Thymus (tissue), 11 donors: ENCODE results near the gene UBL5. TPM values are rescaled to one million over a fixed set of nuclear protein-coding genes. Genes with fewer than 3 reads are reported as not detected.
A peak's percentile ranks its signal among the peaks of the same experiment; 100 is the strongest.

Source experiments
- DNase-seq, 9 donors: peaks; one replicate each; pipeline ENCODE4 v3.0.0-alpha.2; 2013; ENCODE audit warnings: low spot score in 9 of 9, low read depth in 6 of 9, missing footprints in 1 of 9
- H3K27ac ChIP-seq, 2 donors: one replicate each; pipeline ENCODE4 v1.5.1; 2013; ENCODE audit warnings: control low read depth in 1 of 2, low read depth in 1 of 2, low read length in 1 of 2, mild to moderate bottlenecking in 1 of 2, moderate library complexity in 1 of 2
- H3K27me3 ChIP-seq, 2 donors: one replicate each; pipeline ENCODE4 v1.5.1; 2013; ENCODE audit warnings: low read length in 1 of 2; ENCODE audit not compliant: control insufficient read depth in 2 of 2, insufficient read depth in 1 of 2
- H3K36me3 ChIP-seq, 2 donors: one replicate each; pipeline ENCODE4 v1.5.1; 2013; ENCODE audit warnings: low read length in 1 of 2, mild to moderate bottlenecking in 1 of 2, moderate library complexity in 1 of 2; ENCODE audit not compliant: control insufficient read depth in 2 of 2, insufficient read depth in 2 of 2
- H3K4me1 ChIP-seq, 2 donors: one replicate each; pipeline ENCODE4 v1.5.1; 2013; ENCODE audit warnings: low read length in 2 of 2; ENCODE audit not compliant: control insufficient read depth in 2 of 2, insufficient read depth in 2 of 2
- H3K4me3 ChIP-seq, 2 donors: one replicate each; pipeline ENCODE4 v1.5.1; 2013; ENCODE audit warnings: low read length in 2 of 2, control low read depth in 1 of 2, mild to moderate bottlenecking in 1 of 2
- H3K9me3 ChIP-seq, 2 donors: one replicate each; pipeline ENCODE4 v1.5.1; 2013; ENCODE audit warnings: low read length in 1 of 2, mild to moderate bottlenecking in 1 of 2; ENCODE audit not compliant: control insufficient read depth in 2 of 2, insufficient read depth in 1 of 2
- WGBS: extraction: QIAGEN DNeasy Blood & Tissue Kit; methylation state at CpG from one replicate; pipeline ENCODE4 v1.1.7; 2013; 5-methylcytosine and 5-hydroxymethylcytosine counted together
- polyA plus RNA-seq: library from polyadenylated mRNA; stranded (reverse); fragments of 200-250 nt; gene quantifications from one replicate; pipeline ENCODE4 v1.2.3, GENCODE V29; 2013
- total RNA-seq: library from RNA; stranded (reverse); fragments of 120-200 nt; gene quantifications from one replicate; pipeline ENCODE4 v1.2.4, GENCODE V29; 2013
- donor health status: healthy.

UBL5 gene
- total and polyA plus RNA-seq, 2 donors = 577 to 749 TPM

DNA sequence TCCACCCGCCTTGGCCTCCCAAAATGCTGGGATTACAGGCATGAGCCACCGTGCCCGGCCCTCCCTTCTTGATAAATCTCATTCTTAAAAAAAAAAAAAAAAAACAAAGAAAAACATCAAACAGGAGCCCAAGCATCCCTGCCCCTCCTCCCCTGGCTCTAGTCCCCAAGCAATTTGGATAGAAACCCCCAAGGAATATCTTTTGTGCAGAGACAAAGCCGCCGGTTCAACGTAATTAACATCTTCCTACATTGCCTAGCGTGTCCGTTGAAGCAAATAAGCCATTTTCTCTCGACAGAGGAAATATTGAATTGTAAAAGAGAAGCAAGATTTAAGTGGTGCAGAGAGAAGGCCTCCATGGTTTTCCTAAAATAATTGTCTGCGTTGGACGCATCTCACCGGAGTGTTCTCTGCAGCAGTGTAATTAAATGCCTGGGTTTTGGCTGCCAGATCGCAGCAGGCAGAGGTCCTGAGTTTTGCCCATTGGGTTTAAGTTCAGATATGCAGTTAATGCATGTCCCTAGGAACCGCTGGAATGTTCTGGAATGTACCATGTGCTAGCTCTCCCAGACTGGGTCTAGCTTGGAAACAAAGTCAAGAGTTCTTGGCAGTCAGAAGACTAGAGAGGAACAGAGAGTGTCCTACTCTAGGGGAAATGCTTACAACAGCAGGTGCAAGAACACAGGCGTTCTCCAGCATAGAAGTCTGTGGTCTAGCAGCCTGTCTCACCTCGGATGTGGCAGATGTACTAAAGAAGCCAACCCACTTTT, 38.2 kb downstream of the UBL5 start:
- Histone ChIP-seq H3K4me3 (peak overlapping the region in 1 of 2 donors; percentile 3), H3K27ac (peak overlapping the region; percentile 79 to 92), H3K27me3 (no peaks in the 10 kb centered on the region), H3K9me3 (no peaks in the 10 kb centered on the region), H3K4me1 (peaks cover 49 to 71% of the 10 kb centered on the region in 2 donors), H3K36me3 (no peaks in the 10 kb centered on the region)
- DNase-seq = peak; percentile 55 to 94 (median 82)
- WGBS = 81% methylated on average over 16 of the region's 16 CpGs

GRCh38 chr19:9868983-9869617, 41.4 kb downstream of the UBL5 start:
- no peak overlapping the region for H3K27ac ChIP-seq
- peaks cover 24 to 40% of the 10 kb centered on the region in 2 donors for H3K4me1 ChIP-seq
- DNase-seq = no peak
- WGBS = 95% methylated on average over 7 of the region's 7 CpGs
- H3K36me3 ChIP-seq = no peaks in the 10 kb centered on the region
- no peaks in the 10 kb centered on the region for H3K9me3 ChIP-seq
- no peak overlapping the region for H3K4me3 ChIP-seq
- no peaks in the 10 kb centered on the region for H3K27me3 ChIP-seq

DNA sequence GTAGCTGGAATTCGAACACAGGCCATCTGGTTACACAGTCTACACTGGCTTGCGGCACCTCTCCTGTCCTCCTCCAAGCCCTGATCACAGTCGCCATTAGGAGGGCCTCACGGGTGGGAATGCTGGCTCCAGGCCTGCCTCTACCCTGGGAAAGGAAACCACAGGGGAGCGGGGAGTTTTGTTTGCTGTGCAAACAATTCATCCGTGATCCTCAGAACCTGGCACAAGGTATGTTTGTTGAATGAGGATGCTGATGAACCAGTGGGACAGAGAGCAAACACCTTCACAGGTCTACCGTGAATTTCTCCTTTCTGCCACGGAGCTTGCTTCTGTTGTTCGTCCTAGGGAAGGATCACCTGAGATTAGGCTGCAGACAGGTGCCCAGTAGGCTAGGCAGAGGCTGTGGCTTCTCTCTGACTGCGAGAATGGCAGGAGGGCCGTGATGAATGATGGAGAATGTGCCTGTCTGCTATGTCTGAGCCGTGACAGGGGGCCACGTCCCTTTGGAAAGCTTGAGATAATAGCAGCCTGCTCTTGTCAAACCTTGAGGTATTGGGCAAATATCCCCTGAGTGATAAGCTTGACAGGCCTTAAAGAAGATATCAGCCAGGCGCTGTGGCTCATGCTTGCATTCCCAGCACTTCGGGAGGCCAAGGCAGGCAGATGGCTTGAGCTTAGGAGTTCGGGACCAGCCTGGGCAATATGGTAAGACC, 44.1 kb downstream of the UBL5 start:
- DNase-seq = no peak
- Histone ChIP-seq H3K36me3 (no peaks in the 10 kb centered on the region), H3K9me3 (no peaks in the 10 kb centered on the region), H3K27me3 (peaks cover 0 to 2% of the 10 kb centered on the region in 2 donors), H3K4me1 (peaks cover 6 to 14% of the 10 kb centered on the region in 2 donors), H3K27ac (no peak overlapping the region), H3K4me3 (no peak overlapping the region)
- WGBS = 84% methylated on average over 16 of the region's 16 CpGs

DNA sequence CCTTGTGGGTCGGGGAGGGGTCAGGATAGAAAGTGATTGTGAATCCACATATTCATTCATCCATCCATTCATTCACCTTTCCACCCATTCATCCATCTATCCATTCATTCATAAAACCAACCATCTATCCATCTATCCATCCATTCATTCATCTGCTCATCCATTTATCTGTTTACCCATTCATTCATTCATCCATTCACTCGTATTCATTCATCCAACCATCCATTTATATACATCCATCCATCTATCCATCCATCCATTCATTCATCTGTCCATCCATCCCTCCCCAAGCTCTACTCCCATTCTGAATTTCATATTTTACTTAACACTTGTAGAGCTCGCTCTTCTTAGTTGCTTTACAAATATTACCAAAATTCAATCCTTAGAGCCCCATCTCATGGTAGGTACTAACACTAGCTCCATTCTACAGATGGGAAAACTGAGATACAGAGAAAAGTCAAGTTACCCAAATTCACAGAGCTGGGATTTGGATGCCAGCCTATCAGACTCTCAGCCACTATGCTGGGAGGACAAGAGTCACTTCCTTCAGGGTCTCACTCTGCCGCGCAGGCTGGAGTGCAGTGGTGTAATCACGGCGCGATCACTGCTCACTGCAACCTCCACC, 45.0 kb downstream of the UBL5 start:
- Histone ChIP-seq H3K36me3 (no peaks in the 10 kb centered on the region), H3K4me3 (no peak overlapping the region), H3K27me3 (peaks cover 0 to 2% of the 10 kb centered on the region in 2 donors), H3K9me3 (no peaks in the 10 kb centered on the region), H3K27ac (no peak overlapping the region), H3K4me1 (peaks cover 0 to 4% of the 10 kb centered on the region in 2 donors)
- 97% methylated on average over 8 of the region's 8 CpGs for WGBS
- DNase-seq = no peak

GRCh38 chr19:9875031-9875627, 47.4 kb downstream of the UBL5 start:
- Histone ChIP-seq H3K4me1 (peaks cover 0 to 3% of the 10 kb centered on the region in 2 donors), H3K36me3 (no peaks in the 10 kb centered on the region), H3K4me3 (no peak overlapping the region), H3K27me3 (peaks cover 0 to 2% of the 10 kb centered on the region in 2 donors), H3K27ac (no peak overlapping the region), H3K9me3 (no peaks in the 10 kb centered on the region)
- DNase-seq = no peak
- WGBS = 76% methylated on average over 13 of the region's 13 CpGs

DNA sequence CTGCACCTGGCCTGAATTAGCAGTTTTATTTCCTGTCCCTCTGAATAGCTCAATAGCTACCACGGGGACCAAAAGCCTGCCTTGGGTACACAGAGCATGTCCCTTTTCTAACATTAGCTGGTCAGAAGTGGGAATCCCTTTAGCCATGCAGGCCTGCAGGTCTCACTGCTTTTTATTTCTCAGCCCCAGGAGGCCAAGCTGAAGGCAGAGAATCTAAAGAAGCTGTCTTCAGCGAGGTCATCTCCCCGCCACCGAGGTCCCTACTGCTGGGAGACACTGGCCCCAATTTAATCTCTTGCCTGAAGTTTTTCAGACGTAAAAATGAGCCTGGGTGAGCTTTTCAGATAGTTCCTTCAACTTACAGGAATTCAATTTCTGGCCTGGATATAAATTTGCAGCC, 48.1 kb downstream of the UBL5 start:
- no peak for DNase-seq
- H3K27ac ChIP-seq = no peak overlapping the region
- no peak overlapping the region for H3K4me3 ChIP-seq
- peaks cover 0 to 8% of the 10 kb centered on the region in 2 donors for H3K4me1 ChIP-seq
- H3K36me3 ChIP-seq = no peaks in the 10 kb centered on the region
- H3K9me3 ChIP-seq = no peaks in the 10 kb centered on the region
- 92% methylated on average over 5 of the region's 5 CpGs for WGBS
- H3K27me3 ChIP-seq = peaks cover 0 to 2% of the 10 kb centered on the region in 2 donors

- H3K27ac ChIP-seq = no peak overlapping the region
- H3K4me3 ChIP-seq = no peak overlapping the region
- H3K27me3 ChIP-seq = peaks cover 0 to 2% of the 10 kb centered on the region in 2 donors
- H3K9me3 ChIP-seq = no peaks in the 10 kb centered on the region
- no peak for DNase-seq
- H3K36me3 ChIP-seq = no peaks in the 10 kb centered on the region
- peaks cover 0 to 9% of the 10 kb centered on the region in 2 donors for H3K4me1 ChIP-seq
- WGBS = 94% methylated on average over 10 of the region's 10 CpGs
Observed at GRCh38 chr19:9877780-9878510, 50.2 kb downstream of the UBL5 start.

DNA sequence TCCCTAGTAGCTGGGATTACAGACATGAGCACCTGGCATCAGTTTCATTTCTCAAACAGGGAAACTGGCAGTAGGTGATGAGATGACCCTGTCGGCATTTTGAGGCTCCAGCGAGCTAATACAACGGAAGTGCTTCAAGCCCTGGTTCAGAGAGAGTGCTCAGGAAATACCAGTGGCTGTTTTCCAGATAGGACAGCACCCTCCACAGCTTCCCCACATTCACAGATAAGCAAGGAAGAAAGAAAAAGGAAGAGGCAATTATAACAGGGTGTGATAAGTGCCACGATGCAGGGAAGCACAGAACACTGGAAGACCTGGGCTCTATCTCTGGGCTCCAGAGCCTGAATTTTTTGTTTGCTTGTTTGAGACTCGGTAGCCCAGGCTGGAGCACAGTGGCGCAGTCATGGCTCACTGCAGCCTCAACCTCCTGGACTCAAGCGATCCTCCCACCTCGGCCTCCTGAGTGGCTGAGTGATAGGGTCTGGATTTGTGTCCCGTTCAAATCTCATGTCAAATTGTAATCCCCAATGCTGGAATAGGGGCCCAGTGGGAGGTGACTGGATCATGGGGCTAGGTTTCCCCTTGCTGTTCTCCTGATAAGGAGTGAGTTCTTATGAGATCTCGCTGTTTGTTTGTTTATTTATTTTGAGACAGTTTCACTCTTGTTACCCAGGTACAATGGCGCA, 50.9 kb downstream of the UBL5 start:
- H3K9me3 ChIP-seq = no peaks in the 10 kb centered on the region
- H3K4me3 ChIP-seq = no peak overlapping the region
- peaks cover 0 to 9% of the 10 kb centered on the region in 2 donors for H3K4me1 ChIP-seq
- H3K27me3 ChIP-seq = peaks cover 0 to 2% of the 10 kb centered on the region in 2 donors
- no peak for DNase-seq
- WGBS = 76% methylated on average over 11 of the region's 11 CpGs
- H3K36me3 ChIP-seq = no peaks in the 10 kb centered on the region
- H3K27ac ChIP-seq = no peak overlapping the region
